Globus pallidus (tissue), 1 donor: ENCODE data around the gene TENM4.

Experiments
- DNase-seq: peaks from one replicate; pipeline ENCODE4 v3.0.0-alpha.2; 2015; ENCODE audit warnings: low spot score

TENM4 gene

DNA sequence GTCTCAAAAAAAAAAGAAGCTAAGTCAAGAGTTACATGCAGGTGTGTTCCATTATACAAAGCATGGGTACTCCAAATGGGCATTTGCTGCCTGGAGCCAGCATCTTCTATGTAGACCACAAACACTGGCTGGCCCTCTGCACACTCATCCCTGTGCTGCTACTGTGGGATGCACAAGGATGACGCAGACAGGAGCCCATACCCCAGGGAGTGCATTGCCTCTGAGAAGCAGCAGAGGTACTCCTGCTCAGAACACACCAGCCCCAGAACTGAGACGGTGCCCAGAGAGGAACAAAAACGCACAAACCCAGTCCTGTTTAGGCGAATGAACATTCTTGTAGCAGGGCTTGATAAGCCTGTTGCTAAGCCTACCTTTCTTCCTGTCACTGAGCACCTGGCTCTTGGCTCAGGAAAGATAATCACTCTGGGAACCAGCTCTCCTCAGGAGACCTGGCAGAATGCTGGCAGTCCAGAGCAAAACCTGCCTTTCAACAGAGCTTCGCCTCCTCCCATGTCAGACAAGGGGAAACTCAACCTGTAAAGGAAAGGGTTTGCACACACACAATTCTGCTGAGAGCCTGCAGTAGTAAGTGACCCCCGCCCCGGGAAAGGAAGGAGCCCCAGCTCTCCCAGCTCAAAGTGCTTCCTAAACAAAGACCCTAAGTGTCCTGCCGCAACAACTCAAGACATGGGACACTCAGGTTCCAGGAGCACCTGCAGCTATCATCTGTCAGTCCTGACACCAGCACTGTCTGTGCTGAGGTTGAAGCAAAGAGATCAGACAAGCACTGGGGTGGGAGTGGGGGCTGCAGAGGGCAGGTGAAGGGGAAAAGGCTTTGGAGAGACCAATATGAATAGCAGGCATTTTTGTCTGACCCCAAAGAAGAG, 145.7 kb downstream of the TENM4 start:
- DNase-seq: no peak

GRCh38 chr11:79291948-79292347, 148.9 kb downstream of the TENM4 start:
- DNase-seq: no peak

DNA sequence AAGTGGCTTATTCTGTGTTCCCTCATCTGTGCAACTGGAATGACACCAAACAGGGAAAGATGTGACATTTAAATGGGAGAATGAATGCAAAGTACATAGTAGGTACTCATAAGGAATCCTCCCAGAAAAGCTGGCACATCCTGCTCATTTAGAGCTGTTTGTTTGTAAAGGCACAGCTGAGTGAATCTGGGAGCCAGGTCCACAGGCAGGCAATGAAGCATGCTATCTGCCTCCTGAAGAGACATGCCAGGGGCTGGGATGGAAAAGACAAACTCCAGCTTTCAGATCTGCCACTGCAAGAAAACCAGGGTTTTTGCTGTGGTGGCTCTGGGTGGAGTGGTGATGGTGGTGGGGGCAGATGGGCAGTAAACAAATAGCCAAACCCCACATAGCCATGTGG, 150.1 kb downstream of the TENM4 start:
- no peak for DNase-seq

- no peak for DNase-seq
Observed at GRCh38 chr11:79287952-79288351, 152.9 kb downstream of the TENM4 start.

GRCh38 chr11:79285756-79286155, 155.1 kb downstream of the TENM4 start:
- no peak for DNase-seq

DNA sequence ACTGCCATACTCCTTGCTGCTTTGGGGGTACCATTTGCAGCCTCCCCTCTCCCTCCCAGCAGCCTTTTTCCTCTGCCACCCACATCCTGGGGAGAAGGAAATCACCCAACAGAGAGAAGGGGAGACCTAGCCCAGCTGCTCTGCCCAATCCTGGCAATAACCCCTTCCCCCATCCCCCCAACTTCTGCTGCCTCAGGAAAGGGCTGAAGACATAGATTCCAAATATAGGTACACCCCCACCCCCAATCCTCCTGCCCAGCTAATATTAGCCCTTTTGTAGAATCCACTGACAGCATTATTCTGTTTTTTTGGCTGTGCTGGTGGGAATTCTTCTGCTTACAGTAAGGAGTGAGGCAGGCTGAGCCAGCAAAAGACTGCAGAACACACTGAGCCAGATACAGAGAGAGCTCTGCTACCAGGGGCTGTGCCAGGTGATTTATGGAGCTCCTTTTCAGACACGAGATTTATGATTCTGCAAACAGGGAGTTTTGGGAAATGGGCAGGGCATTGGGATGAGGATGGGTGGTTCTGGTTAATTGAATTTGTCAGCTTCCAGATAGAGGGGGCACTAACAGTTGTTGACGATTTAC, 164.0 kb downstream of the TENM4 start:
- no peak for DNase-seq

DNA sequence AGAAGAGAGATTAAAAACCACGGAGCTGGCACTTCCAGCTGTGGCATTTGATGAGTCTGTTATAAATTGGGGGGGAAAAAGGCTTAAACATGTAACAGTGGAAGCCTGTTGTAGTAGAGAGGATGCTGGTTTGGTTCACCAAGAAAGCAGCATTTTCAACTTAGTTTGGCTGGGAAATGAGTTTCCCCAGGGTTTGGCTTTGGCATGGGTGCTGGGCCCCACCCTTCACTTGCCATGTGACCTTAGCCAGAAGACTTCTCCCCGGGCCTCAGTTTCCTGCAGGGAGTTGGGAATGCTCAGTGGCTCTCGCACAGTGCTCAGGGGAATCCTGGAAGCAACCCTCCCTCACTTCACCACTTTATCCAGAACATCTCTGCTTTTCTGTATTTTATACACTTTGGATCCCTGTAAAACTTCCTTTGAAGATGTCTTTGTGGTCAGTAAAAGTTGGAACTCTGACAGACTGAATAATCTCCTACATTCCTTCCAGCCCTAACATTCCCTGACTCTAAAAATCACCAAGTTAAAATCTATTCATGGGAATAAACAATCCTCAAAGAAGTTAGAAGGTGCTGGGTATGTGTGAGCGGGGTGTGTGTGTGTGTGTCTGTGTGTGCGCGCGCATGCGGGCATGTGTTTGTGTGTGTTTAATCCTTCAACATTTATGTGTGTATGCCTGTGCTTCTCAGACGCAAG, 166.0 kb downstream of the TENM4 start:
- DNase-seq: no peak

DNA sequence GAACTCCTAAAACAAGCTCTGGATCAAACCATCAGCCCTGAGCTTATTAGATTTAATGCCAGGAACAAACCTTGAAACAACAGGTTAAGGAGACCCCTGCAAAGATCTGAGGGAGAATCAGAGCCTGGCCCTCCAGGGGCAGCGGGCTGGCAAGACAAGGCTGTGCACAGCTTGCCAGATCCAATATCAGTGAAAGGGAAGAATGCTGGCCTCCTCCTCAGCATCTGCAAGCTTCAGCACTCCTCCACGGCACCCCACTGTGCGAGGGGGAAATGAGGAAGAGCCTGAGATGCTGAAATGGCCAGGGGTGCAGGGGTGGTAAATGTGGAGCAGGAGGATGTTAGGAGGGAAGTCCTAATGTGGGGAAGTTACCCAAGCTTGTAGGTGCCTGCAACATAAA, 167.0 kb downstream of the TENM4 start:
- DNase-seq: no peak

GRCh38 chr11:79269611-79270307, 171.1 kb downstream of the TENM4 start:
- peak; percentile 11 for DNase-seq

GRCh38 chr11:79266396-79266795, 174.4 kb downstream of the TENM4 start:
- no peak for DNase-seq

DNA sequence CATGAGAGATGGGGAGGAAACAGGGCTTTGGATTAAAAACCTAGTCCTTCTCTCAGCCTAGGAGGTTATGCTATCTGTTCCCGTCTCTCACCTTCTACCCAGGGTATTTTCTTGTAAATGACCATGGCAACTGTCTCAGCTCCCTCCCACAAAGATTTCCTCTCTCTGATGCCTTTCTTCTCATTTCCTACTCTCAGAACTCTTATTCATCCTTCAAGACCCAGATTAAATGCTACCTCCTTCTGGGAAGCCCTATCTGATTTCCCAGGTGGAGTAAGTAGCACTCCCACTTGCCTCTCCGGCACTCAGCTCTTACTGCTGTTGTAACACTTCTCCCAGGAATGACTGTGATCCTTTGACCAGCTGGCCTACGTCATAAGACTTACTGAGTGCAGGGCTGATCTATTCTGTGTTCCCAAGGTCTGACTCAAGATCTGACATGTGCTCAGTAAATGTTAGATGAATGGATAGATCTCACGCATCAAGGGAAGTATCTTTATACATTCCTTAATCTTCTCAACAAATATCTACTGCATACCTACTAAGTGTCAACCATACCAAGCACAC, 175.0 kb downstream of the TENM4 start:
- no peak for DNase-seq

GRCh38 chr11:79264284-79264683, 176.5 kb downstream of the TENM4 start:
- no peak for DNase-seq

DNA sequence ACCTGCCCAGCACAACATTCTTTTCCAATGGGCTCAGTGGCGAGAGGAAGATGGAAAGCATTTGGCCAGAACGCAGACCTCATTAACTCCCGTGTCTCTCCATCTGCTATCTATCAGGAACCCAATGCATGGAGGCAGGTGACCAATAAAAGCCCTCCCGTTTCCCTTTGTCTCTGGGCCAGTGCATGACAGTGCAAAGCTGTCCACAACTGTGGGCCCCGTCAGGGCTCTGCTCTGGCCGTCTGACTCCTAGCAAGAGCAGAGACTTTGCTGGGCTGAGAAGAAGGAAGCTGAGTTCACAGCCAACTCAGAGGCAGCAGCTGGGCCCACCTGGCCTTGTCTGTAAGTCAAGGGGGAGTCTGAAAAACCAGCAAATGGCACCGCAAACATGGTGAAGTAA, 177.8 kb downstream of the TENM4 start:
- DNase-seq: no peak

- DNase-seq: no peak
Observed at GRCh38 chr11:79262221-79262620, 178.6 kb downstream of the TENM4 start.

GRCh38 chr11:79261684-79262083, 179.1 kb downstream of the TENM4 start:
- no peak for DNase-seq

DNA sequence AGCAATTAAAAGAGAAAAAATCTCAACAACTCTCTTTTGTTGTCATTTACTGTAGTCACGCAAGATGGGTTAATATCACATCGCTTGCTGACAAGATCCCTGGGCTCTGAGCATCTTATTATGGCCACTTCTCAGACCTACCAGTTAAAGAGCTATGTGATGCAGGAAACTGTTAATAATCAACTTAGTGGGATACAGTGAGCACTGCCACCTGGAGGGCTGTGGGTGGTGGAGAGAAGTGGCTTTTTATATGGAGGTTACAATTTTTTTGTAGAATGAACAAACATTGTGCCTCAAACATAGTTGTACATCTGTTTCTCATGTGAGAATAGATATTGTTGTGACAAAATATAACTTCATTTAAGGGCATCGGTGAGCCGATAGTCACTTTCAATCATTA, 181.0 kb downstream of the TENM4 start:
- DNase-seq: no peak

- DNase-seq: no peak
Observed at GRCh38 chr11:79258576-79258975, 182.3 kb downstream of the TENM4 start.

DNA sequence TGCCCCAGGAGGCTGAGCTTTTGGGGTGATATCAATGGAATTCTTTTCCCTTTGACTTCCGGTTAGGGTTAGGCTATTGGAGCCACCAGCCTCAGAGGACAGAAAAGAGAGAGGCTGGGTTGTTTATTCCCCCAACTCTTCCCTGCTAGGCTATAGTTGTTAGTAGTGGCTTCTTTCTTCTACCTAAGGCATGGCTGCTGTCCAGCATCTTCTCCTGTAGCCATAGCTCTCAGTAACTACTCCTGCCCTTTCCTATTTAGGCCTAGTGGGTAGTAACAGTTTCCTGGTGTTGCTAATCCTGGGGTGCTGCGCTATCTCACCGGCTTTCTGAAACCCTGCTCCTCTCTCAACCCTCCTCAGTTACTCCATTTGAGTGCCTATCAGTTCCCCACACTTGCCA, 184.9 kb downstream of the TENM4 start:
- no peak for DNase-seq

- DNase-seq: peak; percentile 96
Observed at GRCh38 chr11:79253280-79253679, 187.6 kb downstream of the TENM4 start.

DNA sequence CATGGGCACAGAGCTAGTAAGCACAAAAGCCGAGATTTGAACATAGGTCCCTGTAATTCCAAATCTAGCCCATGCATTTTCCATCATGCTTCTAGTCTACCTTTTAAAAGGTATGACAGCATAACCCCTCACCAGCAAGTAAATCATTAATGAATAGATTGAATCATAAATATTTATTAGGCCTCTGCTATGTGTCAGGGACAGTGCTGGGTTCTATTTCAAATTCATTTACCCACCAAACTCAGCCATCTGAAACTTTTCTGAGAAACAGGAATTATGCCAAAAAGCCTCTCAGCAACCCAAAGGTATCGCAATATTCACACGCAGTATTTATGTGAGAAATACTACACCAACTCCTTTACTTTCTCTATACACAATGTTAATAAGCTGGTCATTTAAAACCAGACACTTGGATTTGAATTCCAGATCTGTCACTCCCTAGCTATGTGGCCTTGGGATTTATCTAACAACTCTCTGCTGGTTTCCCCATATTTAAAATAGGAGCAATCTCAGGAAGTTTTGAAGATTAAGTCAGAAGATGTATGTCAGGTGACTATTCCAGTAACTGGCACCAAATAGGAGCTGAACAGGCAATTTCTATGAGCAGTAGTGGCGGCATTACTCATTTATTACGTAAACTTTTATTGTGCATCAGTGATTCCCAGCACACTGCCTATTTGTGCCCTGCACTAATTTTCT, 191.4 kb downstream of the TENM4 start:
- DNase-seq: no peak

DNA sequence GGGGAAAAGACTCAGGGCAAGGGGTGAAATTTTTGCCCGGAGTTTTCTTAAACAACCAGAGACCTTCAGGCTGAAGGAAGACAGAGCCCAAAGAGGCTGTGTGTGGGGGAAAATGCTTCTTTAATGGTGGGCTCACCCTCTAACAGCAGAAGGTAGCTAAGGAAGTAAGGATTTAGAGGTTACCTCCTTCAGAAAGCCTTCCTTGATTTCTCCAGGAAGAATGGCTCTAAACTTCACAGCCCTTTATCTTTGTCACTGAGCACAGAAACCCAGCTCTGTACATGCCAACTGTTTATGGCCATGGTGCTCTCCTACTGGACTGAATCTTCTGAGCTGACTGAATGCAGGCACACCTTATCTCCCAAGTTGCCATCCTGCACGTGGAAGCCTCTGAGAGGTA, 196.0 kb downstream of the TENM4 start:
- DNase-seq: no peak
